OCI-LY1 (cell line): ENCODE results near the gene MGST3.

Source experiments
- H2AFZ ChIP-seq: fragments of 200-600 bp; sonication (generic), shearing (Covaris generic); 2 replicates; pipeline ENCODE4 v1.6.0; 2014; ENCODE audit warnings: antibody characterized with exemption, mild to moderate bottlenecking, low read length
- H3F3A ChIP-seq: fragments of 200-600 bp; sonication (generic), shearing (Covaris generic); 2 replicates; pipeline ENCODE4 v1.6.0; 2014; ENCODE audit warnings: mild to moderate bottlenecking, antibody characterized with exemption, low read length, moderate library complexity; ENCODE audit not compliant: insufficient read depth
- H3K27ac ChIP-seq: fragments of 200-600 bp; sonication (generic); 2 replicates; pipeline ENCODE4 v1.5.1; 2014; ENCODE audit warnings: low read length, mixed run types, mild to moderate bottlenecking, low read depth; ENCODE audit not compliant: poor library complexity, severe bottlenecking
- H3K27me3 ChIP-seq: fragments of 200-600 bp; sonication (generic); 2 replicates; pipeline ENCODE4 v1.6.0; 2014; ENCODE audit warnings: antibody characterized with exemption, mild to moderate bottlenecking, low read length, moderate library complexity; ENCODE audit not compliant: insufficient read depth
- H3K36me3 ChIP-seq: fragments of 200-600 bp; sonication (generic); 2 replicates; pipeline ENCODE4 v1.6.1; 2014; ENCODE audit warnings: mild to moderate bottlenecking, antibody characterized with exemption, low read length, moderate library complexity, mixed read lengths; ENCODE audit not compliant: insufficient read depth
- H3K4me1 ChIP-seq: fragments of 200-600 bp; sonication (generic); 2 replicates; pipeline ENCODE4 v1.5.1; 2014; ENCODE audit warnings: mild to moderate bottlenecking, low read length, moderate library complexity; ENCODE audit not compliant: insufficient read depth, severe bottlenecking
- H3K4me2 ChIP-seq: fragments of 200-600 bp; sonication (generic), shearing (Covaris generic); 2 replicates; pipeline ENCODE4 v1.6.1; 2014; ENCODE audit warnings: low read length
- H3K4me3 ChIP-seq: fragments of 200-600 bp; sonication (generic); 2 replicates; pipeline ENCODE4 v1.5.1; 2014; ENCODE audit warnings: low read length, low read depth, mild to moderate bottlenecking, mixed read lengths; ENCODE audit not compliant: poor library complexity, severe bottlenecking
- H3K79me2 ChIP-seq: fragments of 200-600 bp; shearing (Covaris generic); 2 replicates; pipeline ENCODE4 v1.6.1; 2016; ENCODE audit warnings: mixed run types, low read length, mixed read lengths; ENCODE audit not compliant: insufficient read depth
- H3K9ac ChIP-seq: fragments of 200-600 bp; sonication (generic), shearing (Covaris generic); 2 replicates; pipeline ENCODE4 v1.6.1; 2014; ENCODE audit warnings: mild to moderate bottlenecking, low read length, mixed read lengths
- H3K9me2 ChIP-seq: fragments of 200-600 bp; sonication (generic), shearing (Covaris generic); 2 replicates; pipeline ENCODE4 v1.6.1; 2014; ENCODE audit warnings: low read depth, mild to moderate bottlenecking, low read length, mixed read lengths
- H3K9me3 ChIP-seq: fragments of 200-600 bp; shearing (Covaris generic); 2 replicates; pipeline ENCODE4 v1.6.1; 2014; ENCODE audit warnings: low read length, mixed read lengths
- H4K20me1 ChIP-seq: fragments of 200-600 bp; sonication (generic), shearing (Covaris generic); 2 replicates; pipeline ENCODE4 v1.6.0; 2016; ENCODE audit warnings: mild to moderate bottlenecking, low read length; ENCODE audit not compliant: insufficient read depth
- CTCF ChIP-seq: fragments of 200-600 bp; sonication (generic), shearing (Covaris generic); IDR thresholded peaks from 2 replicates; pipeline ENCODE4 v1.5.1; 2017; ENCODE audit warnings: mild to moderate bottlenecking, antibody characterized with exemption, low read length, moderate library complexity, mixed read lengths
- EZH2 ChIP-seq: fragments of 200-600 bp; sonication (generic), shearing (Covaris generic); IDR thresholded peaks from 2 replicates; pipeline ENCODE4 v1.8.0; 2017; ENCODE audit warnings: borderline replicate concordance, mixed run types, mild to moderate bottlenecking, antibody characterized with exemption, low read length, moderate library complexity, mixed read lengths

The MGST3 gene

DNA sequence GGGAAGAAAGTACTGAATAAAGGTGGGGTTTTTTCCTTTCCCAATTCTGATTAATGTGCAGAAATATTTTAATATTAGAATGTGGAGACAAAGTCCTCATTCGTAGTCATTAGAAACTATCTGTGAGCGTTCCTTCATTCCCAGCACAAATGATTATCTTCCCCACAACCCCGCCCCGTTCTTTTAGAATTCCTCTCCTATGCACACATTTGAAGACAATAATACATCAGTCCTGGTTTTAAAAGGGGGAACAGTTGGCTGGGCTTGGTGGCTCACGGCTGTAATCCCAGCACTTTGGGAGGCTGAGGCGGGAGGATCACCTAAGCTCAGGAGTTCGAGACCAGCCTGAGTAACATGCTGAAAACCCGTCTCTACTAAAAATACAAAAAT is 66.5 kb downstream of the MGST3 start:
- Histone ChIP-seq H3K79me2 (peaks cover 23% of the 10 kb centered on the region), H3K9ac (peak overlapping the region; percentile 83), H3K4me2 (peak overlapping the region; percentile 95), H3K27ac (peak overlapping the region; percentile 85), H2AFZ (no peak overlapping the region), H3K27me3 (no peaks in the 10 kb centered on the region), H4K20me1 (no peaks in the 10 kb centered on the region), H3K4me1 (peaks cover 17% of the 10 kb centered on the region), H3K9me3 (no peaks in the 10 kb centered on the region), H3F3A (no peaks in the 10 kb centered on the region), H3K9me2 (no peaks in the 10 kb centered on the region), H3K4me3 (peak overlapping the region; percentile 81), H3K36me3 (peaks cover 8% of the 10 kb centered on the region; the same call in 1 of the 2 replicates)
- no peak for TF ChIP-seq EZH2
- no peak for TF ChIP-seq CTCF

GRCh38 chr1:165697881-165698760 is 67.1 kb downstream of the MGST3 start, which contains the start of gene ALDH9A1:
ALDH9A1 (minus strand) TSS chr1:165698562; CDS start chr1:165698558, 4 bp downstream.
- H2AFZ ChIP-seq = peak within 1 kb of the TSS; percentile 95
- H3K9me3 ChIP-seq = no peaks in the 10 kb centered on the region
- peak within 1 kb of the TSS; percentile 95 for H3K4me2 ChIP-seq
- TF ChIP-seq EZH2 (no peak), CTCF (no peak; the same call in 1 of the 2 replicates)
- peaks cover 17% of the 10 kb centered on the region for H3K4me1 ChIP-seq
- H3F3A ChIP-seq = no peaks in the 10 kb centered on the region
- H3K4me3 ChIP-seq = peak within 1 kb of the TSS; percentile 81
- H4K20me1 ChIP-seq = no peaks in the 10 kb centered on the region
- peaks cover 8% of the 10 kb centered on the region; the same call in 1 of the 2 replicates for H3K36me3 ChIP-seq
- H3K27me3 ChIP-seq = no peaks in the 10 kb centered on the region
- peak within 1 kb of the TSS; percentile 85 for H3K27ac ChIP-seq
- H3K9me2 ChIP-seq = no peaks in the 10 kb centered on the region
- H3K79me2 ChIP-seq = peaks cover 23% of the 10 kb centered on the region
- H3K9ac ChIP-seq = peak within 1 kb of the TSS; percentile 83

GRCh38 chr1:165698761-165699052 is 67.7 kb downstream of the MGST3 start:
- H3K4me1 ChIP-seq = peaks cover 17% of the 10 kb centered on the region
- peak overlapping the region; percentile 95 for H3K4me2 ChIP-seq
- peak overlapping the region; percentile 95 for H2AFZ ChIP-seq
- no peaks in the 10 kb centered on the region for H3F3A ChIP-seq
- peaks cover 8% of the 10 kb centered on the region; the same call in 1 of the 2 replicates for H3K36me3 ChIP-seq
- no peaks in the 10 kb centered on the region for H4K20me1 ChIP-seq
- H3K4me3 ChIP-seq = peak overlapping the region; percentile 81
- no peaks in the 10 kb centered on the region for H3K27me3 ChIP-seq
- no peaks in the 10 kb centered on the region for H3K9me3 ChIP-seq
- H3K27ac ChIP-seq = peak overlapping the region; percentile 85
- TF ChIP-seq EZH2 = no peak
- TF ChIP-seq CTCF = no peak
- H3K9ac ChIP-seq = peak overlapping the region; percentile 83
- no peaks in the 10 kb centered on the region for H3K9me2 ChIP-seq
- peaks cover 23% of the 10 kb centered on the region for H3K79me2 ChIP-seq
